Measurements from ENCODE around the gene UMPS. TPM values are rescaled to one million over a fixed set of nuclear protein-coding genes. Genes with fewer than 3 reads are reported as not detected.
A peak's percentile ranks its signal among the peaks of the same experiment; 100 is the strongest.

Gene UMPS
- total RNA-seq, 1 experiment from 2014 or later: 61.8 TPM

- no peak for TF ChIP-seq EZH2 (IDR thresholded peaks at IDR 0.05; ENCODE audit: low read depth)
- no peak for TF ChIP-seq CTCF (conservative IDR thresholded peaks at IDR 0.05)
- Histone ChIP-seq H3K36me3 (ENCODE audit: low read depth) (no peaks in the 10 kb centered on the region), H3F3A (ENCODE audit: insufficient read depth, low read depth) (no peaks in the 10 kb centered on the region), H2AFZ (no peak overlapping the region), H4K20me1 (ENCODE audit: insufficient read depth) (no peaks in the 10 kb centered on the region), H3K27ac (no peak overlapping the region), H3K79me2 (ENCODE audit: low read depth) (no peaks in the 10 kb centered on the region), H3K9me2 (ENCODE audit: insufficient read depth) (no peaks in the 10 kb centered on the region), H3K9me3 (ENCODE audit: insufficient read depth, low read depth) (no peaks in the 10 kb centered on the region), H3K4me2 (no peak overlapping the region), H3K4me3 (no peak overlapping the region), H3K27me3 (ENCODE audit: insufficient read depth, low read depth) (no peaks in the 10 kb centered on the region), H3K4me1 (replicated peaks; ENCODE audit: insufficient read depth) (no peaks in the 10 kb centered on the region)
- POLR2A ChIA-PET (ENCODE audit: unreplicated experiment): no interaction called here
- DNase-seq: no peak
- BruUV-seq (replicated peaks): no TSS peak
- intact Hi-C loops (cut with micrococcal nuclease; ENCODE audit: unreplicated experiment): no loop called here
- CTCF ChIA-PET: no interaction called here
Measured at GRCh38 chr3:124714223-124714853, 15.9 kb upstream of the UMPS start.

GRCh38 chr3:124722589-124722988, 7.7 kb upstream of the UMPS start:
- no peak for DNase-seq
- no peaks in the 10 kb centered on the region for H3K4me1 ChIP-seq (replicated peaks; ENCODE audit: insufficient read depth)
- POLR2A ChIA-PET (ENCODE audit: unreplicated experiment): no interaction called here
- H2AFZ ChIP-seq: no peak overlapping the region
- H3K9me3 ChIP-seq (ENCODE audit: insufficient read depth, low read depth): no peaks in the 10 kb centered on the region
- CTCF ChIA-PET: interaction anchor here (0.6 kb wide), 1 partner anchor 885 kb away, joined by 3 read pairs; no protein-coding TSS in a partner anchor
- TF ChIP-seq EZH2 (IDR thresholded peaks at IDR 0.05; ENCODE audit: low read depth) (no peak), CTCF (conservative IDR thresholded peaks at IDR 0.05) (no peak)
- no peaks in the 10 kb centered on the region for H3K36me3 ChIP-seq (ENCODE audit: low read depth)
- no peaks in the 10 kb centered on the region for H3F3A ChIP-seq (ENCODE audit: insufficient read depth, low read depth)
- peaks cover 5% of the 10 kb centered on the region; the same call in 1 of the 2 replicates for H3K27me3 ChIP-seq (ENCODE audit: insufficient read depth, low read depth)
- H3K79me2 ChIP-seq (ENCODE audit: low read depth): no peaks in the 10 kb centered on the region
- BruUV-seq (replicated peaks): no TSS peak
- H3K4me3 ChIP-seq: no peak overlapping the region
- H3K9me2 ChIP-seq (ENCODE audit: insufficient read depth): no peaks in the 10 kb centered on the region
- H4K20me1 ChIP-seq (ENCODE audit: insufficient read depth): no peaks in the 10 kb centered on the region
- intact Hi-C loops (cut with micrococcal nuclease; ENCODE audit: unreplicated experiment): no loop called here
- no peak overlapping the region for H3K4me2 ChIP-seq
- no peak overlapping the region for H3K27ac ChIP-seq

GRCh38 chr3:124730941-124731297, 667 bp downstream of the UMPS start:
- no peak for DNase-seq

More at GRCh38 chr3:124730941-124731297, 667 bp downstream of the UMPS start:
- Histone ChIP-seq H3K9me2 (ENCODE audit: insufficient read depth) (no peaks in the 10 kb centered on the region), H3K4me1 (replicated peaks; ENCODE audit: insufficient read depth) (peaks cover 22% of the 10 kb centered on the region), H3K4me3 (peak overlapping the region; percentile 70), H3K27me3 (ENCODE audit: insufficient read depth, low read depth) (no peaks in the 10 kb centered on the region), H3K79me2 (ENCODE audit: low read depth) (peaks cover 35% of the 10 kb centered on the region), H3K36me3 (ENCODE audit: low read depth) (0 out of 2 replicates have a peak, but pooled peaks cover 5% of the 10 kb centered on the region), H3K27ac (peak overlapping the region; percentile 26; the same call in 1 of the 2 replicates), H3F3A (ENCODE audit: insufficient read depth, low read depth) (no peaks in the 10 kb centered on the region), H4K20me1 (ENCODE audit: insufficient read depth) (peaks cover 10% of the 10 kb centered on the region), H3K4me2 (peak overlapping the region; percentile 82), H2AFZ (peak overlapping the region; percentile 95), H3K9me3 (ENCODE audit: insufficient read depth, low read depth) (no peaks in the 10 kb centered on the region)
- ChIA-PET CTCF (interaction anchor here (0.6 kb wide), 1 partner anchor 23 kb away, joined by 6 read pairs; no protein-coding TSS in a partner anchor), POLR2A (ENCODE audit: unreplicated experiment) (no interaction called here)
- intact Hi-C loops (cut with micrococcal nuclease; ENCODE audit: unreplicated experiment): no loop called here
- BruUV-seq (replicated peaks): TSS peak; percentile 62
- TF ChIP-seq EZH2 (IDR thresholded peaks at IDR 0.05; ENCODE audit: low read depth) (no peak), CTCF (conservative IDR thresholded peaks at IDR 0.05) (no peak)

Data from PC-9 (cell line).